SK-N-SH (cell line): Measurements from ENCODE around the gene VEGFD.

ENCODE experiments used
- GABPA ChIP-seq: IDR thresholded peaks from 2 replicates; pipeline ENCODE4 v1.4.0; 2012; ENCODE audit warnings: low read depth, mild to moderate bottlenecking
- RAD21 ChIP-seq: IDR thresholded peaks from 2 replicates; pipeline ENCODE4 v1.6.1; 2012; ENCODE audit warnings: mild to moderate bottlenecking, low read length
- SIN3A ChIP-seq: IDR thresholded peaks from 2 replicates; pipeline ENCODE4 v1.6.1; 2012; ENCODE audit warnings: low read depth, mild to moderate bottlenecking, low read length, moderate library complexity, borderline replicate concordance

GRCh38 chrX:15366506-15367352 lies 17.5 kb downstream of the VEGFD start:
- no peak for TF ChIP-seq RAD21
- TF ChIP-seq GABPA: no peak
- TF ChIP-seq SIN3A: no peak
